HG02678 (cell line): ENCODE results near the gene SFXN5.

Experiments
- ATAC-seq: cut with Tn5 transposase; IDR thresholded peaks from one replicate; pipeline ENCODE4 v1.9.1; 2021; ENCODE audit warnings: mild to moderate bottlenecking, moderate library complexity; ENCODE audit not compliant: unreplicated experiment

SFXN5 gene

DNA sequence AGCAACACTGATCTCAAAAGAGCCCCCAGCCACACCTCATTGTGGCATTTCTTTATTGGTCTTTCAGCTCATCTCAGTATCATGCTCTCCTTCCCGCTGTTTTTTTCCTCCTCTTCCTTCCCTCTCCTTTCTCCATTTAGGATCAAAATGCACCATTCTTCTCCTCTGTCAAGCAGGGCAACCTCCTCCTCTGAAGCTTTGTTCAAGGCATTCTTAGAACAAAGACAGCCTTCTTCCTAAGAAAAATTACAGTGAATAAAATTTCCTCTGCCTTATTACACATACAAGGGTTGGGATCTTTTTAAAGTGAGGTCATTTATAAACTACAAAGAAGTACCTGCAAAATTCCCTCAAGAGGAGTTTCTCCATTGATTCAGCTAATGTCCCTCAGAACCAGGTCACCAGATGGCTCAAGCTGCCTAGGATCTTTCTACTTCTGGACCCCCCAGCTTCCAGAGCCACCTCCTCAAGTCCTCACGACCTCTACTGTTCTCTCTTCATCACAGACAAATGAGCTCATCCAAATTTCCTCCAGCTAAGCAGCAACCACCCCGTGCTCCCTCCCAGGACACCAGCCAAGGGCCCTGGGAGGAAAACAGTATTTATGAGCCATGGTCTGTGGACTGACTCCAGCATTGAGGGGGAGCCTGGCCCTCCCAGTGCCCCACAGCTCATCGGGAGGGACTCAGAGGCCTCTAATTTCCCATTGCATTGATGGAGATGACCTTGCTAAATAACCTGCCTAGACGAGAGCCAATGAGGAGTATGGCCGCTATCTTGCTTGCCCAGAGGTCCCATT, 18.0 kb downstream of the SFXN5 start:
- no peak for ATAC-seq

DNA sequence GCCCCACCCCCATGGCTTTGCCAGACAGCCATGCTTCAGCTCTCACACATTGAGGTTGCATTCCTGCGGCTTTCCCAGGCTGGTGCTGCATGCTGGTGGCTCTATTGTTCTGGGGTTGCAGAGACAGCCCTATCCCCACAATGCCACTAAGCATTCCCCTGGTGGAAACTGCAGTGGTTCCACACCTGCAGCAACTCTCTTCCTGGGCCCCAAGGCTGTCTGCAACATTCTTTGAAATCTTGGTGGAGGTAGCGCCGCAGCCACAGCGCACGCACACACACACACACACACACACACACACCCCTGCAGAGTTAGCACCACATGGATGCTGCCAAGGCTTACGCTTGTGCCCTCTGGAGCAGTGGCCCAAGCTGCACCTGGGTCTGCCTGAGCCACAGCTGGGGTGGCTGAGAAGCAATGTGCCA, 21.4 kb downstream of the SFXN5 start:
- ATAC-seq: no peak

DNA sequence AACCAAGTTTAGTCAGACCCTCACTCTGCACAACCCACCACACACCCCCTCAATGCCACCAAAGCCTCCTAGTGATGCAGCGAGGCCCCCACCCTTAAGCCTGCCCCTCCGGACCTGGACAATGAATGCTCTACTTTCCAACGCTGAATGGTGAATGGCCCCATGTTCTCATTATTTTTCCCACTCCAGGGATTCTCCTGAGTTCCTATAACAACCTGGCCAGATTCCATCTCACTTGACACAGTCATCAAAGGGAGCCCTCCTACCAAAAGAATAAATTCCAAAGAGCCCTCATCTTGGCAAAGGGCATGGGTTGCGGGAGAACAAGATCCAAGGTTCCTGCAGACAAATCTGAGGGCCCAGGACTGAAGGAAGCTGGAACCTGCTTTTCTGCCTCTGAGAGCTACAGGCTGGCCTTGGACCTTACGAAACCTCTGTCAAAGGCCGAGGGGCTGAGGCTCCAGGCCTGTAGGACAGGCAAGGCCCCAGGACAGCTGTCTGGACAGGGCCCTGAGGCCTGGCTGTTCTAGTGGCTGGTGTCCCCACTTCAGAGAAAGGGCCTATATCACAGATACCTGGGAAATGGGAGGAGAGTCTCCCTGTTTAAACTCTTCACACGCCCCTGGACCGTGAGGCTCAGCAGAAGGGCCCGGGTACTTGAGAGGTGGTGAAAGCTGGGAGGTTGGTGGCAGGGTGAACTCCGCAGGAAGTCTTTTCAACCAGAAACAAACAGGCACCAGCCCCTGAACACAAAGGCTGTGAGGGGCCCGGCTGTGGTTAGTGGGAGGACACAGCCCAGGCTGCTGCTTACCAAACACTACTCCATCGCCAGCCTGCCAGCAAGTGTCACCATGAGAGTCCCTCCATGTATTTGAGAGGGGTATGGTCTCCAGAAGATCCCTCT, 27.3 kb downstream of the SFXN5 start:
- no peak for ATAC-seq

DNA sequence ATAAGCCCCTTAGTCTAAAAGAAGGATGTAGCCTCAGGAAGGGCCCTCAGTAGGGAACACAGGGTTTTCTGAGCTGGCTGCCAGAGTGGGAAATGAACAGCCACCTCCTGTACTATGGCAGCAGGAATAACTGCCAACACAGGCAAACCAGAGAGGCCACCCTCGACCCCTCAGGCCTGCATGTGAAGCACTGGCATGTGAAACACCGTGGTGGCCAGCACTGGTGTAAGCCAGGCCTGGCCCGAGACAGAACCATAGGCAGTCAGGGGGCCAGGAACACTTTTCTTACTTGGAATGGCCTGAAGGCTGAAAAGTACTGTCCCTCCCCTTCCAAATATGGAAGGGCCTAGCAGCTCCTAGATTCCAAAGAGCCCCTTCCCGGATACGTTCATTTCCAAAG, 28.2 kb downstream of the SFXN5 start:
- no peak for ATAC-seq

DNA sequence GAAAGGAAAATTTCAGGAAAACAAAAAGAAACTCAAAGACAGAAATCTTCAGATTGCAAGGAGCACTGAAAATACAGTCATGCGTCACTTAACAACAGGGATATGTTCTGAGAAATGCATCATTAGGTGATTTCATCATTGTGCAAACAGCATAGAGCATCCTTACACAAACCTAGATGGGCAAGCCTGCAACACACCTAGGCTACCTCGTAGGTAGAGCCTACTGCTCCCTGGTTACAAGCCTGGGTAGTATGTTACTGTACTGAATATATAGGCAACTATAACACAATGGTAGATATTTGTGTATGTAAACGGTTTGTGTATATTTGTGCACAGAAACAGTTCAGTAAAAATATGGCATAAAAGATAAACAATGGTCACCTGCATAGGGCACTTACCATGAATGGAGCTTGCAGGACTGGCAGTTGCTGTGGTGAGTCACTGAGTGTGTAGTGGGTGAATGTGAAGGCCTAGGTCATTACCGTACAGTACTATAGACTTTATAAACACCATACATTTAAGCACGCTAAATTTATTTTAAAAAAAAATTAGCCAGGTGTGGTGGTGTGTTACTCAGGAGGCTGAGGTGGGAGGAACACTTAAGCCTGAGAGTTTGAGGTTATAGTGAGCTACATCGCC, 33.4 kb downstream of the SFXN5 start:
- no peak for ATAC-seq

DNA sequence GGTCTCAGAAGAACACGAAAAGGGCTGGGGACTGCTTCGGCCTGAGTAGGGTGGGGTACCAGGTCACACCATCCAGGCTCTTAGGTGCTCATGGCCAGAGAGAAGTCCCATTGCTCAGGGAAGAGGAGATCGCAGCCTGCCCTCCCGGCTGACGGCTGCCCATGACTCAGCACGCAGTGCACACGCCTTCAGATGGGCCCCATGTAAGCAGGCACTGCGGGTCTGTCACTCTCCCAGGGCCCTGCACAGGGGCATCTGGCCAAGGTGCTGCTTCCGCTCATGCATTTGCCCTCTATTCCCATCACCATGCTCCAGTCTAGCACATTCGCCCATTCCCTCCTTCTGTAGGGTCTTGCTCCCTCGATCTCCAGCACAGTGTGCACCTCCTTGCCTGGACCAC, 34.7 kb downstream of the SFXN5 start:
- no peak for ATAC-seq

DNA sequence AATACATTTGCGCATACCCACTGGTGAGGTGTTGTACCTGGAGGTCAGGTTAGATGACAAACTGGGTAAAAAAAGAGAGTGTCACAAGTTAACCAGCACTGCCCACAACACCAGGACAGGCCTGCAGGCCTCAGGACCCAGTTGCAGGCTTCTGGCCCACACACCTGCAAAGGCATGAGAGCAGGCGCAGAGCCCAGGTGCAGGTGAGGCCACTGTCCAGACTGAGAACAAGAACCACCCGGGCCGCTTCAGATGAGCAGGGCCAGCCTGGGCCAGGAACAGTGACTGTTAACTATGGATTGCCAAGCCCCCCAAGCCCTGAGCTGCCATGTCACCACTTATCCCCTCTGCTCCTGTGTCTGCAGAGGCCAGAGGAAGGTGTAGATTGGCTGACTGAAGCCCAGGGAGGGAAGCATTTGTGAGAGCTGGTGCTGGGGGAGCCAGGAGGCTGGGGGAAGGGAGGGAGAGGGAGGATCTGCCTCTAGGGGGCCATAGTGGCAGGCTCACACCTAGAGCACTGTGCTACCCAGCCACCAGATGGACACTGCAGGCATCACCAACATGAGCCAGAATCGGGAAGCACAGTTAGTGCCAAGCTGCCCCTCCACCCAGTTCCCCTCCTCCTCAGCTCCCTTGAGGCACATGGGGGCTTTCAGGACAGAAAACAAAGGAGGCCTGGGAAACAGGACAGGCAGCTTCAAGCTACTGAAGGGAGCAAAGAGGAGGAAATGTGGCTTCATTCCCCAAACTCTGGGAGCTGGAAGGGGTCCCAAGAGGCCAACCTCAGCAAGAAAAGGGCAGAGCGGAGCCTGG, 35.4 kb downstream of the SFXN5 start:
- no peak for ATAC-seq

DNA sequence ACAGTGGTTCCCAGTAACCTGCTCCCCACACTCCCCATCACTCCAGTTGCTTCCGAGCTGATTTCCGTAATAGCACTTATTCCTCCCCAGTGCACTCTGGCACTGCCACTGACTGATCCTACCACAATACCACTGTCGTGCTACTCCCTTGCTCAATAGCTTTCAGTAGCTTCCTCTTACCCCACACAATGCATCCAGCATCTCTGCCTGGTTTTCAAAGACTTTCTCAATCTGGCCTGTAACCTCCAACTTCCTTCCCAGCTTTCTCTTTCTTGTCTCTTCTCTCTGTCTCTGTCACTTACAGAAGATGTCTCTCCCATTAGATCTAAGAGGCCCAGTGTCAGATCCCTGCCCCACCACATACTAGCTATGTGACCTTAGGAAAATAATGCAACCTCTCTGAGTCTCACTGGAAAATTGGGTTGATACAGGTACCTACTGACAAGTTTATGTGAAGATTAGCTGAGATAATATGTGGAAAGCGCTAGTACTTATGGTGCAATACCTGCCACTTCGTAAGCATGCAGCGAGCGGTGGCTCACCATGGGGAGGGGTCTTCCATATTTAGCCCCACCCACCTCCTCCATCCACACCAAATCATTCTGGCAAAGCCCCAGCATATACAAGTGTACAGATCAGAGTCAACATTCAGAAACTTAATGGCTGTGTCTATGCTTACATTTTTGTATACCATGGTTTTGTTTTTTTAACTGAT, 36.7 kb downstream of the SFXN5 start:
- ATAC-seq: no peak

DNA sequence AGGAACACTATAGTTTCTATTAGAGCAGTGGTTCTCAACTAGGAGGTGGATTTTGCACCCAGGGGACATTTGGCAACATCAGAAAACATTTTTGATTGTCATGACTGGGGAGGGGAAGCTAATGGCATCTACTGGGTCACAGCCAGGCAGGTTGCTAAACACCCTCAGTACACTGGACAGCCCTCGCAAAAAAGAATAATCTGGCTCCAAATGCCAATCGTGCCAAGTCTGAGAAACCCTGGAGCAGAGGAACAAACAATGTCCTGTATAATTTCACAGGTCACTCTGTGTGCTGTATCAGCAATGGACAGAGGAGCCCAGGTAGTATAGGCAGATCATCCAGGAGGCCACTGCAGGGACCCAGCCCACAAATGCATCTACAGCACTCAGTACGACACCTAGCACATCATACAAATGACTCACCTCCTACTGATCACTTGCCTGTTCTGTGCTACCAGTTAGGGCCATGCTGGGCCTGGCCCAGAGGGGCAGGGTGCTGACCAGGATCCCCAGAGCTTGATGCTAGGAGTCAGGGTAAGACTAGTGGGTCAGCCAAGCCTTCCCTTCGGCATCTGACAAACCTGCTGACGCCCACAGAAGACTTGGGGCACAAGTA, 37.6 kb downstream of the SFXN5 start:
- no peak for ATAC-seq

DNA sequence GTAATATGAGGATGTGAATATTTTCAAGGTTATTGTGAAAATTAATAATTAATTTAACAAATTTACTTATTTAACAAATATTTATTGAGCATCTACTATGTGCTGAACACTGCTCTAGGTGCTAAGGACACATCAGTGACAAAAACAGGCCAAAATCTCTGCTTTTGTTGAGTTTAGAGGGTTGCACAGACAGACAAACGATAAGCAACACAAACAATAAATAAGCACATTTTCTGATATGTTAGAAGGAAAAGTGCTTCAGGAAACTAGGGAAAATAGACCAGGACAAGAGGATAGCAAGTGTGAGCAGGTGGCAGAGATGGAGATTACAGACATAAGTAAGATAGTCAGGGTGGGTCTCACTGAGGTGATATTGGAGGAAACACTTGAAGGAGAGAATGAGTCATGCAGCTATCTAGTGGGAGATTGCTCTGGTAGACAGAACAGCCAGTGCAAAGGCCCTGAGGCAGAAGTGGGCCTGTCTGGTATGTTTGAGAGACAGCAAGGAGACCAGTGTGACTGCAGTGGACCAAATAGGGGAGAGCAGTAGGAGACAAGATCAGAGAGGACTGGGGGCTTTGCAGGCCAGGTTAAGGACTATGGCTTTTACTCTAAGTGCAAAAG, 38.3 kb downstream of the SFXN5 start:
- ATAC-seq: no peak

DNA sequence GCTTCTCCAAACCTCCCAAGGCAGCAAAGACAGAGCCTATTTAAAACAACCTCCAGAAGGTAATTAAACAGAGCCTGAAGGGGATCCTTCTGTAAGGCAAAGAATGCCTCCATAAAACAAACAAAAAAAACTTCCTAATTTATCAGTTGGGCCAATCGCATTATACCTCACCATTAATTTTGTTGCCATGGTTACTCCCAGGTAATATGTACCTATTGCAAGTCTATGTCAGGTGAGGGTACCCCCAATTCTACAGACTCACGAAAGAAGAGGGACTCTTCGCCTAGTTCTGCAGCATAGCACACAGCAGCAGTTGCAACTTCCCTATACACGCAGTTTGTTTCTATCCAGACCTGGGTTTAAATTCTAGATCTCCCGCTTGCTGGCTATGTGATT, 38.8 kb downstream of the SFXN5 start:
- ATAC-seq: no peak

DNA sequence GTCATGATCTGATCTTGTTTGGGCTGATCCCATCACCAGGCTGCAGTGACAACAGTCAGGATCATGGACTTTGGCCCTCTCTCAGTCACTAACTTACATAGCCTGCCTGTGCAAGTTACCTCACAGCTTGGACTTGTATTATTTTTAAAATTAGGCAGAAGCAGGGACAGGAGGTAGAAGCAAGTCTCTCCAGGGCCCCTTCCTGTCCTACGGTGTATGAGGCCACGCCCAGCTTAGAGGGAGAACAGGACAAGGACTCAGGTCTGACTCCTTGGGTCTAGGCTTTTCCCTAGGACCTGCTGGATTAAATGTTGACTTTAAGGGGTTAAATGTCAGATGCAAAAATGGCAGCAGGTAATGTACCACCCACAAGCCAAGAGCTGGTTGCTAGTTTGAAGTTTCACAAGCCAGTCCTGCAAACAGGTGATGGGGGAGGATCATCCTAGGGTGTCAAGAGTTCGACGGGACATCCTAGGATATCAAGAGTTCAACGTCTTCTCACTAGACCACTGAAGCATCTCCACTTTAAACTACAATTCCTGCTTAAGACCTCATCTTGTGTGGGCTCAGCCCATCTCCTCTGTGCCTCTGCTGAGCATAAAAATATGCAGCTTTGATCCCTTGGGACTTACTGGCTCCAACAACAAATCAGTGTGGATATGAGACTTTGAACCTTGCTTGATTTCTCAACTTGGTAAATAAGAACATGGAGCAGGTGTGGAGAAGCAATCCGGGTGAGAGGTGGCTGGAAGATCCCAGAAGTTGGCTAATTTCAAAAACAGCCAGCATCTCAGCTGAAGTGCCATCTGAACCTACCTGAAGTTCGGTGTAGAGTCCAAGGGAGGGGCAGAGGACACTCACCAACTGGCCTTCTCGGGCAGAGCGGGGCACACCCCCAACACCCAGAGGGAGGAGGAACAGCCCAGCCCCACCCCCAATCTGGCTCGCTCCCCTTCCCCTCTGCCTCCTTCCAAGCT, 39.5 kb downstream of the SFXN5 start:
- ATAC-seq: no peak

DNA sequence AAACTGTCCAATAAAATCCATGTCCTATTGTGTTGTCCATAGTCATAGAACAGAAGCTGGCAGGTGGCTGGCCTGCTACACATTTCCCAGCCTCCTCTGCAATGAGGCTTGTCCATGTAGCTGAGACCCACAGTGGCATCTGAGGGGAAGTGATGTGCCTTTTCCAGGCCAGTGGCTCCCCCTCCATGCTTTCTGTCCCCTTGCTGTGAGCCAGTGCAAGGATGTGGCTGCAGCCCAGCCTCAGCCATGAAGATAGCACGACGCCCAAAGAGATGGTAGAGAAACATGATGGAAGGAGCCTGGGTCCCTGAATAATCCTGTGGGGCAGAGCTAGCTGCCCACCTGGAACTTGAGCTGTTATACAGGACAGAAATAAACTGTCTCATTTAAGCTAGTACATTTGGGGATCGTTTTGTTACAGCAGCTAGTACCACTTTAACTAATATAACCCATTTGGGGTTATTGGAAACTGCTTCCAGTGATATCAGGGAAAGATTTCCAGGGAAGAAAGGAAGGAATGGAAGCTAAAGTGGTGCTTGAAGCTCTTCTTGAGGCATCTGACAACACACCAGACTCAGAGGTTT, 40.3 kb downstream of the SFXN5 start:
- no peak for ATAC-seq

DNA sequence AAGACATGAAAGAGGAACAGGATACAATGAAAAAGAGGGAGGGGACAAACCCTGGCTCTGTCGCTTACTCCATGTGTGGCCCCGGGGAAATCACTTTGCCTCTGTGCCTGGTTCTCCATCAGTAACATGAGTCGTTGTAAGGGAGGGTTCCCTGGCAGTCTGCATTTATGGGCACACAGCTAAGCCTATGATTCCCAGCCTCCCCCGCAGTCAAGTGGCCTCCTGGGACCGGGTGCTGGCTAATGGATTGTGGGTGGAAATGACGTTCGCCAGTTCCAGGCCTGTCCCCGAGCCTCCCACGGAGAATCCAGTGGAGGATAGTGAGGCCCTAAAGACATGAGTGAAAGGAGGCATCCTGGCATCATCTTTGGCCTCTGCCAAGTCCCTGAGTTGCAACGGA, 42.7 kb downstream of the SFXN5 start:
- ATAC-seq: no peak

DNA sequence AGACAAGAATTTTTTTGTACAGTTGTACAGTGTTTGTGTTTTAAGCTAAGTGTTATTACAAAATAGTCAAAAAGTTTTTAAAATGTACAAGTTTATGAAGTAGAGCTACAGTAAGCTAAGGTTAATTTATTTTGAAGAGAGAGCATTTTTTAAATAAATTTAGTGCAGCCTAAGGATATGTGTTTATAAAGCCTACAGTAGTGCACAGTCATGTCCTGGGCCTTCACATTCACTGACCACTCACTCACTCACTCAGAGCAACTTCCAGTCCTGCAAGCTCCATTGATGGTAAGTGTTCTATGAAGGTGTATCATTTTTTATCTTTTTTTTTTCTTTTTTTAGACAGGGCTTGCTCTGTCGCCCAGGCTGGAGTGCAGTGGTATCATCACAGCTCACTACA, 44.2 kb downstream of the SFXN5 start:
- ATAC-seq: no peak

DNA sequence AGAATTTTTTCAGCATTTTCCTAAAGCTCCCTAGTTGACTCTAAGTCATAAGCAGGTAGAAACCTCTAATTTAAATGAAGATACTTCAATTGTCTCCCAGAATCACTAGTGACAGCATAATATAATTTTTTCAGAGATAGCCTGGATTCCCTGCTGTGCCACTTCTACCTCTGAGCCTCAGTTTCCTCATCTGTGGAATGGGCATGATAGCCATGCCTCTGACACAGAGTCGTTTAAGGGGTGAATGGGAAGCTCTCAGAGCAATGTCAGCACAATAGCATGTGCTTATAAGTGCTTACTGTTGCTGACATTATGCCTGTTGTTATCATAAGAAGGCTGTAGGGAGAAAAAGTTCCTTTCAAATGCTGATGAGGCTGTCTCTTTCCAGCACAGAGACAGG, 48.0 kb downstream of the SFXN5 start:
- no peak for ATAC-seq

DNA sequence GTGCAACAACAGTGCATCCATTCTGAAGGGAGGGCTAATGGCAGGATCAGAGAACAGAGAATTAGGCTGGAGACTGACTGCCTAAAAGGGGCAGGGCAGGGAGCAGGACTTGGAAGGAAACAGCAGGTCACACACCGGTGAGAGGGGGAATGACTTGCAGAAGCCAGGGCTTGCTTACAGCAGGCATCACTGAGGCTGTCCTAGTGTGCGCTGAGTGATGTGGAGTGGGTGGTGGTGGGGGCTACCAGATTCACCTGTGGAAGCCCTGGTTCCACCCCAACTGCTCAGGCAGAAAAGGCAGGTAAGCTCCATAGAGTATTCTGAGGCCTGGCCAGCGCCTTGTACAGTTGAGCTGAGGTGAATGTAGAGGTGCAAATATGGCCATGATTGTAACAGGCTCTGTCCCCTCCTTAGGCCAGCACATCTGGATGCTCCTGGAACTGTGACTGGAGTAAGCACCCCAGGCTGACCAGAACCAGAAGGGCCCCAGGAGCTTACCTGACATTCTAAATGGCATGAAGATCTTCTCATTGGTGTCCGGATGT, 49.4 kb downstream of the SFXN5 start:
- ATAC-seq: no peak
